Ammon's horn (tissue), 1 donor: Measurements from ENCODE around the gene BICC1.

Experiments used
- DNase-seq: peaks from one replicate; pipeline ENCODE4 v3.0.0-alpha.2; 2016; ENCODE audit warnings: low spot score

BICC1 gene

DNA sequence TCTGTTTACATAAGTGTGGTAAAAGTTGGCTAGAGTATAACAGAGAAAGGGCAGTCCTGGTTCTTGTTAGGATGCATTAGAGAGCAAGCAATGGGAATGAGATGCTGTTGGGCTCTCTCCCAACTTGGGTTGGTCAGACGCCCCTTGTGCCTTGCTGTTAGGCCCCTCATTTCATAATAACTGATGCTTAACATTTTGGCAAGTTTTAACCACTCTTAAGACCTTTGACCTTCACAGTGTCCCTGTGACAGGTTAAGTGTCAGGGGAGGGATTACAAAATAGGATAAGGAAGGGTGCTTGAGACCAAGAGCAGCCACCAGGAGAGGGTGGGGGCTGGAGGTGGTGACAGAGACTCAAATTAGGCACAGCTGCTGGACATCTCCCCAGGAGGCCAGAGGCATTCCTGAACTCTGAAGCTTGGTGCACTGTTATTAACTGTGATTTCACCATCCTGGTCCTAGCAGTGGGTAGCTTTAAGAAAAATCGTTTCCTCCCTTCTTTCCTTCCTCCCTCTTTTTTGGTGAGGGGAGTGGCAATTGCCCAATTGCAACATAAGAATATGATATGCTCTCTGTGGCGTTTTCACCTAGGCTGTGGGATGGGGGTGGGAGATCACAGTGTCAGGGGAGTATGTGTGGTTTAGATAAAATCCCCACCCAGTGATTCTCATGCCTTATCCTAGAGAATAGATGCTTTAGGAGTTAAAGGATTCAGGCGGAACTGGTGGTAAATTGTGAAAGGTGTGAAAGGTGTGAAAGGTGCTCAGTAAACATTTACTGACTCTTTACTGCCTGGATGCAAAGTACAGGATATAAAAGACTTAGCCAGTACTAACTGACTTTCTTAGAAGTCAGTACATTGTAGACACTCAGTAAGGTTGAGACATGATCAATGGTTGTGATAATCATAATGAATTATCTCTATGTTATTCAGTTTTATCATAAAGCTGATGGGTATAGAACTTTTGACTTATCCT is 270.5 kb downstream of the BICC1 start:
- no peak for DNase-seq

DNA sequence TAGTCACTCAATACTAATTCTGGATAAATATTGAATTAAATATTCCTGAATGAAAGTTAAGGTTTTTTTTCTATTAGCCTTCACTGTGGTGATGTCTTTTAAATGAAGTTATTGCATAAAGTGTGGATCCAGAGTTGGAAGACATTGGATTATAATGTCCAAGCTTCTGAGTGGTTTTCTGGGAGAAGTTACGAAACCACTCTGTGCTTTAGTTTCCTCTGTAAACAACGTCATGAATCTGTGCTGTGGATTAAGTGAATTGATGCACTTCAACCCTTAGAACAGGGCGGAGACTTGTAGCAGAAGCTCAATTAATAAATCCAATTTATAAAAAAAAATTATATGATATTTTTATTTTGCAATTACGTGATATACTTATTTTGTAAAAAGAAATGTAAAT is 271.7 kb downstream of the BICC1 start:
- no peak for DNase-seq

DNA sequence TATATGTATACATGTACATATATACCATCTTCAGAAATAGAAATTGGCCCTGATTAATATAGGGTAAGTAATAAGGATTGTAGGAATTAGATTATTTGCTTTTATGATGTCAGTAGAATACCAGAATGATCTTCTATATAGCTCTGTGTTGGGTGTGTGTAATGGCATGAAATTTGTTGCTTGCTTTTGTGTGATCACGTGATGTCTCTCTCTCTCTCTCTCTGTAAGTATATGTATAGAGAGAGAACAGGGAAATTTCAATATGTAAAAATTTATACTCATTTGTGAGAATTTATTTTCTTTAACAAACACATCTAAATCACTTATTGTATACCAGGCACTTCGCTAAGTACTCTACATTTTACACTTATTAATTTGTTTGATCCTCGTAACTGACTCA is 272.7 kb downstream of the BICC1 start:
- DNase-seq: no peak

DNA sequence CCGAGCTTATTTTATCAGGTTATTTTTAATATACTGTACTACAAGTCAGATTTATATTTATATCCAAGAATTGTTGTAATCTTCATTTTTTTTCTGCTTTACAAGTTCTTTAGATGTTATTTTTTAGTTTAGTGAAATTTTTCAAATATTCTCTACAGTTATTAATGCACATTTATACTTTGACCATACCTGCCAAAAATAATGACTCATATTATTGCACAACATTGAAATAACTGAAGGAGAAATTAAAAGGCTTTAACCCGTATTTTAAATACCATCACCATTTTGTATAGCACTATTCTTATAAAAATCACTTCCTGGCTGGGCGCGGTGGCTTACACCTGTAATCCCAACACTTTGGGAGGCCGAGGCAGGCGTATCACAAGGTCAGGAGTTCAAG is 278.5 kb downstream of the BICC1 start:
- no peak for DNase-seq

DNA sequence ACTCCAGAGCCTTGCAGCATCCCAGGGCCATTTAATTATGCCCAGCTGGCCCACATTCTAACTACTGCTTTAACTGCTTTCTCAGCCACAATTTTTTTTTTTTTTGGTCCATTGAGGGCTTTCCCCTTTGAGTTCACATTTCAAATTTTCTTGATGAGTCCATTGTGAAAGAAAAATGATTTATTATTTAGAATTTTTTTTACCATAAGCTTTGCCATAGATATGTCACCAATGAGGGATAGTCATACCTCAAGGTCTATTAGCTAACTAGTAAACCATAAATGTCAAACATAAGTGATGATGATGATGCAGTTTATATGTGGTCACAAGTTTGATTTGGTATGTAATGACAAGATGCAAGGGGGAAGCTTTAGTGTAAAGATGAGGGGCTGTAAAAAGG is 282.9 kb downstream of the BICC1 start:
- no peak for DNase-seq

DNA sequence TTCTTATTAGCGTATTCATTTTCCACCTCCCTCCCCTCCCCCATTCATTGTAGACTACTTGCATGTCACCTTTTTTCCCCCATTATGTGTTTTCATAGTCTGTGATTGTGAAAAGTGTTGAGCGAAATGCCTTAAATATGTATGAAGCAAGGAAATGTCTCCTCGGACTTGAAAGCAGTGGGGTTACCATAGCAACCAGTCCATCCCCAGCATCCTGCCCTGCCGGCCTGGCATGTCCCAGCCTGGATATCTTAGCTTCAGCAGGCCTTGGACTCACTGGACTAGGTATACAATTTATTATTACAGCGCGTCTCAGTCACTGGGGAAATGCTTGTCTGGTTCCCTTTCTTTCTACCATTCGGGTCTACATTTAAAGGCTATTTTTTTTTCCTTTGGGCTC is 283.6 kb downstream of the BICC1 start:
- peak; percentile 54 for DNase-seq

DNA sequence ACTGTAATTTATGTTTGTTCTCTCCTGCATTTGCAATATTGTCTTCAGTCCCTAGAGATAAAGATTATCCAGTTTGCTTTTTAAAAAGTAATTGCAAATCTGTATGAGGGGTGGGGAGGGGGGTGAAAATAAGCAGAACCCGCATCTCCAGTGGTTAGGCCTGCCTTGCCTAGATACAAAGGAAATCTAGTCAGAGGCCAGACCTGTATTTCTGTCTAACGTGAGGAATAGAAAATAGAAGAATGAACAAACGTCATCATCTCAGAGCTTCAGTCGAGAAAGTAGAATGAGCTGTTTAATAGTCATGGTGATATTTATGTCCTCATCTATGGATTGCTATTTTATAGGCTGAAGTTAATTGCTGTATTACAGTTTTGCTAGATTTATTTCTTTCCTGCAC is 284.2 kb downstream of the BICC1 start:
- DNase-seq: no peak

DNA sequence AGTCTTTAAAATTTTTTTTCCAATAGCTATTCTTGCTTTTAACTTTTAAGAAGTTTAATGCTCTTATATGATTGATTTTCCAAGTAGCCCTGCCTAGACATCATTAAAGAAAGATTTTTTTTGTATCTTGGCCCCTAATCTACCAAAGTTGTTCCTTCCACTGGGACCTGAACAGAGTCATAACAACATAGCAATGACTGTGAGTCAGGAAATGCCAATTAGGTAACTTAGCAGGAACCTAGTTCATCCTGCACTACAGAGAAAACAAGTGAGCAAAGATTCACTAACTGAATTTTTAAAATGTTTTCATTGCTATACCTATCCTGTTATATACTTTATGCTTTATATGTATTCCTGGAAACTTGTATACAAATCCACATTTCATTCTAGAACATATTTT is 284.7 kb downstream of the BICC1 start:
- DNase-seq: no peak

DNA sequence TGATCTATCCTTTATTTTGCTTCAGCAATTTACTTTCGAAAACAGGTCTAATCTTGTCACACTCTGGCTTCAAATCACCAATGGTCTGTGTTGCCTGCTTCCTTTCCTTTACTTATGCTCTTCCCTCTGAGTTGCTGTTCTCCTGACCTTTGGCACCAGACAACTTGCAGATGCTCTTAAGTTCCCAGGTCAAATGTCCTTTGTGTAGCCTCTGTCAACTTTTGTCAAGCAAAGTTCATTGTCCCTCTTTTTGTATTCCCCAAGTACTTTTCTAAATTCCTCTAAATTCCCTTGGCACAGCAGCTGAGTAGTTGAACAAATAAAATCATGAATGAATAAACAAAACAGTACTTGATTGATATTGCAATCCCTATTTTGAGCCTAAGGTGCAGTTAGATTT is 289.4 kb downstream of the BICC1 start:
- DNase-seq: no peak

DNA sequence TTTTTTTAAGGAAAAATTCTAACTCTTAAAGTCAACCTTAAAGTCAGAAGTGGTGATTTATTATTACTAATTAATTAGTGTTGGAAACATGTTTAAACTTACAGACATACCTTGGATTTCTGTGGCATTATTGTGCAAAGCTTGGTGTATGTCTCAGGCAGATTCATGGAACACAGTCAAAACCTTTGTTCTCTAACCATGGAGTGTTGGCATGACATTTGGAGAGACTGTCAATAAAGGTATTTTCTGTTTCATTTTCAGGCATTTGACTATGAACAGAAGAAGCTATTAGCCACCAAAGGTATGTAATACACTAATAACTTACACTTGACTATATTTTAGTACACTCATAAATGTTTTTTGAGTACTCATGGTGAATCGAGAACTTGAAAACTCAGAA is 293.7 kb downstream of the BICC1 start:
- DNase-seq: no peak

DNA sequence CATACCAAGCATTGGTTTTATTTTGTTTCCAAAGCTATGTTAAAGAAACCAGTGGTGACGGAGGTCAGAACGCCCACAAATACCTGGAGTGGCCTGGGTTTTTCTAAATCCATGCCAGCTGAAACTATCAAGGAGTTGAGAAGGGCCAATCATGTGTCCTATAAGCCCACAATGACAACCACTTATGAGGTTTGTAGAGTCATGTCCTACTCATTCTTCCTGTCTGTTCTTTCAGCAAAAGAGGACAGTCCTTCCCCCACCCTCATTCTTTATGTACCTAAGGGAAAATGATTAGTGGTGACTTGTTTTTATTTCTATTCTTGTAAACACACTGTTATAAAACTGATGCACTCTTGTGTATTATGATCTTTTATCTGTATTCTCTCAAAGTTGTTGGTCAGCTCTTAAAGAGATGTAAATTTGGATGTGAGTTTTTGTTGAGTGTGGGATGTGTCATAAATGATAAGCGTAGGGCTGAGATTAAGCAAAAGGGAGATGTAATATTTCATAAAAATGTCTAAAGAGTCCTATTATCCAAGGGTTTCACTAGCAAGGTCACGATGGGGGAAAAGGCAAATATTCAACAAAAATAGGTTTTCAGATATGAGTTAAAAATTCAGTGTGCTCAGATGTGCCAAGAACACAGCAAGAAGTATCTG is 294.4 kb downstream of the BICC1 start:
- no peak for DNase-seq

DNA sequence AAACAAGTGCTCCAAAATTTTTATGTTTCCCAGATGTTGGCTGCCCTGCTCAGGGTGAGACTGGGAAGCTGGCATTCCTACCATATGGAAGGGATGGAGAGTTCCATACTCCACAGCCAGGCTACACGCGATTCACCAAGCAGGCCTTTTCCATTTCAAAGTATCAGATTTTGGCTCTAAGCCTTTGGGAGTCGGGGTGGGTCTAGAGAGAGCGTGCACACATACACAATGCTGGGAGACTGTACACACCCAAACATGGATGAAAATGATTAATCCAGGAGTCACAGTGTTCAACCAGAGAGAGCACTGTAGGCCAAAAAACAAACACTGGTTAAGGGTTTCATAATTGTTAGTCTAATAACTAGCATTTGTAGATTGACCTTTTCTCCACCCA is 295.0 kb downstream of the BICC1 start:
- DNase-seq: no peak

DNA sequence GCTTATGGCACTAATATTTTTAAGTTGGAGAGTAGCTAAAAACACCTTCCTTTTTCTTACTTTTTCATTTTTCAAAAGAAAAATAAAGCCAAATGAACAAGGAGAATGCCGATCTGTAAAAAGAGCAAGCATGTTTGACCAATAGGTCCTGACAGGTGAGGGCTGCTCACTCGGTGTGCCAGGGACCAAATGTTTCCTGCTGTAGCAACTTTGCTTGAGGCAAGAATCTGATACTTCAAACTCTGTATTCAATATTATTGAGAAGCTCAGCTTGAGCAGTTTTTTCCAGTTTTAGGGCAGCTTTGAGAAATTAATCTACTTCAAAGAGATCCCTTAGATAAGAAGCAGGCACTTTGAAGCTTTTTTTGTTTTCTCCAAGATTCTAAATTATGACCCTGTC is 298.1 kb downstream of the BICC1 start:
- no peak for DNase-seq

DNA sequence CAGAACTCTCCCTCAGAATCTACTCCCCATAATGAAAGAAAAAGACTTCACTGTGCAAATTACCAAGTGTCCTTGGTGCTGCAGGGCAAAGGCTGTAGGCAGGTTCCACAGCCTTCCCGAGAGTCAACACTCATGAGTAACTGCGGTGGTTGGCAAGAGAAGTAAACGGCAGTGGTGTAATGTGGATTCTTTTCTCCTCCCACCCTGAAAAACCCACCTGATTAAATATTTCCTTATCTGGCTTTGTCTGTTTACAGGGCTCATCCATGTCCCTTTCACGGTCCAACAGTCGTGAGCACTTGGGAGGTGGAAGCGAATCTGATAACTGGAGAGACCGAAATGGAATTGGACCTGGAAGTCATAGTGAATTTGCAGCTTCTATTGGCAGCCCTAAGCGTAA is 300.9 kb downstream of the BICC1 start:
- no peak for DNase-seq

DNA sequence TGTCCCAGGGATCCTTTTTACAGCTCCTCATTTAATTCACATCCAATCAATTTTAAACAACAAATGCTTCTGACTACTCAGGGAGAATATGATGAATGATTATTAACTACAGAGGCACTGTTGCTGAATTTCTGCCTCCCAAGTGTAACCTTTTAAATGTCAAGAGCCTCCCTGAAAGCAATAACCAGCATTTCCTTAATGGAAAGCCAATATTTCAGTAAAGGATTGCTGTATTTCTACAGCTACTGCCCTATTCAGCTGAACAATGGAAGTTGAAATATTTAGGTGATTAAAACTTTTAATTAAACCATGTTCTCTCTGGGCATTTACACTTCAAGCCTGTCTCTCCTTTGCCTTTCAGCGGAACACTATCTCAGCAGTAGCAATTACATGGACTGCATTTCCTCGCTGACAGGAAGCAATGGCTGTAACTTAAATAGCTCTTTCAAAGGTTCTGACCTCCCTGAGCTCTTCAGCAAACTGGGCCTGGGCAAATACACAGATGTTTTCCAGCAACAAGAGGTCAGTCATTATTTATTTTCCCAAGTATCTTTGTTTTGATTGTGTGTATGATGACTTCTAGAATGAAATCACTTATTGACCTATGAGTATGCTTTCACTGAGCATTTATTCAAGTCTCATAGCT is 304.7 kb downstream of the BICC1 start:
- DNase-seq: no peak

DNA sequence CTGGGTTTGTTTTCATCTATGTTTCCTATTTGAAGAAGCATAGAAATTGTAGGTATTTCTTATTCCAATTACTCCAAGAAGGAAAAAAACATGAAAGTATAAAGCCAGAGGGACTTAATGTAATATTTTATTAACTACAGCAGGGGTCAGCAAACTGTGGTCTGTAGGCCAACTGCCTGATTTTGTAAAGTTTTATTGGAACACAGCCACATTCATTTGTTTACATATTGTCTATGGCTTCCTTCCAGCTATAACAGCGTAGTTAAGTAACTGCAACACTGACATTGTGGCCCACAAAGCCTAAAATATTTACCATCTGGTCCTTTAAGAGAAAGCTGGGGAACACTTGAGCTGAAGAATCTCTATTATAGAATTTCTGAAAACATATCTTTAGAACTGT is 306.2 kb downstream of the BICC1 start:
- DNase-seq: no peak

DNA sequence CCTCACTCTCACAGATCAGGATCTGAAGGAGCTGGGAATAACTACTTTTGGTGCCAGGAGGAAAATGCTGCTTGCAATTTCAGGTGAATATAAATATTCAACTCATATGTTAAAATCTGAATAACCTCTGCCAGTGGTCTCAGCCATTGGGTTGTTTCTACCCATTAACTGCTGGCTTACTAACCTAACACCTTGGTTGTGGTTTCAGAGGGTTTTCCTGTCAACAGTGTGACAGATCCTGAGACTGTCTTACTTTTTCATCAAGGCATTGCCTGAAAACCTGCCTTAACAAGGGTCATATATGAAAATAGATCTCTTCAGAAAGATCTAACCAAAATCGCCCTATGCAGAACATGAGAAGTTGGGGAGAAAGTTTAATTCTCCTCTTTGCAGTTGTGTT is 307.7 kb downstream of the BICC1 start:
- DNase-seq: no peak

DNA sequence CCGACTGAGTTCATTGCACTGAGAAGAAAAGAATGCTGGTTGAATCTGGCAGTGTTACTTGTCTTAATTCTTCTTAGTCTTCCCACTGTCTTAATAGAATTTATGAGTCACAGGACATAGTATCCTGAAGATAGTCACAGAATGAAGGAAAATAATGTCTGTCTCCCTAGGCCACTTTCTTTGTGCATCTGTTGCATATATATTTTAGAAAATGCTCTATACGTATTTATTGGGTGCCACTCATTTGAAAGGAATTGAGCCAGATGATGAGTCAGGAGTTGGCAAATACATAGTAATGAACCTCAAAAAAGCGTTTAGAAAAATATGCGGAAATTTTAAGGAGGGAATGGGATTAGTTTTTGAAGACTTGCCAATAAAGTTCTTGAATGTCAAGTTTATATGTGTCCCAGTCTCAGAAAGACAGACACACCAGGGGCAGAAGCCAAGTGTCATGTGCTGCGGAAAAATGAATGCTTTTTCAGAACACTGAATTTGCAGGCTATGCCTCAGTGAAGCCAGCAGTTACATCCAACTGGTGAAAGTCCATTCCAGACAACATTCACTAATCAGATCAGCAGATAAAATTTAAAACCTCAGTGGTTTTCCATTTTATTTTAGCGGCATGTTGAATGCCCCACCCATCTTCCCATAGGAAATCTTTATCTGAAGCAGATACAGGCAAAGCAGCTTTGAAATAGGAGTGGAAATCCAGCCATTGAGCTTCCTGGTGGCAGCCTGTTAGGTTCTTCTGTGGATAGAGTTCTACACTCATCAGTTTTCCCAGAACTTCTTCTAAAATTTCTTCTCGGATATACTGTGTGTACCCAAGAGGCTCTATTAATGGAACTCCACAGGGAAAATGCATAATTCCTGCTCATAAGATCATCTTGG is 308.4 kb downstream of the BICC1 start:
- no peak for DNase-seq

DNA sequence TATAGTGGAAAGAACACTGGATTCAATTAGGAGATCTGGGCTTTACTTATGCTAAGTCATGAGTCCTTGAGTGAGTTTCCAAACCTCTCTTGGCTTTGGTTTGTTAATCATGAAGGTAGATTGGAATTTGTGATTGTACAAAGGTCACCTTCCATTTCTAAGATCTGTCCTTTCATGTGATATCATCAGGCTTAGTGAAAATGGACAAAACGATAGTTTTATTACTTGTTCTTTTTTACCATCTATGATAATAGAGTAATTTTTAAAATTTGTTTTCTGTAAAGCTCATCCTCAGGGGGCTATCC is 309.0 kb downstream of the BICC1 start:
- no peak for DNase-seq

DNA sequence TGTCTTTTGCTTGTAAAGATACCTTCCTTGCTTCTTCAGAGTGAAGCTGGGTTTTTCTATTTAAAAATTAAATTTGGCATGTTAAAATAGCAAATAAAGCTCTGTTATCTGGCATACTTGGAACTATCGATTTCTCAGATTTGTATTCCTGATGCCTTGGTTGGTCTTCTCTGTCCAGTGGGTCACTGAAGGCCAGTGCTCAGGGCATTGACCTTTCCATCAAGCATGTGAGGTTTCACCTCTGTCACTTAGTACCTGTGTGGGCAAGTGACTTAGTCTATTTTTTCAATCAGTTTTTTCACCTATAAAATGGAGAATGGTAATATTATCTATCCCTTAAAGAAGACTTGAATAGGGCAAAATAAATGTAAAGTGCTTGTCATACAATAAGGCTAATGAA is 311.3 kb downstream of the BICC1 start:
- no peak for DNase-seq

DNA sequence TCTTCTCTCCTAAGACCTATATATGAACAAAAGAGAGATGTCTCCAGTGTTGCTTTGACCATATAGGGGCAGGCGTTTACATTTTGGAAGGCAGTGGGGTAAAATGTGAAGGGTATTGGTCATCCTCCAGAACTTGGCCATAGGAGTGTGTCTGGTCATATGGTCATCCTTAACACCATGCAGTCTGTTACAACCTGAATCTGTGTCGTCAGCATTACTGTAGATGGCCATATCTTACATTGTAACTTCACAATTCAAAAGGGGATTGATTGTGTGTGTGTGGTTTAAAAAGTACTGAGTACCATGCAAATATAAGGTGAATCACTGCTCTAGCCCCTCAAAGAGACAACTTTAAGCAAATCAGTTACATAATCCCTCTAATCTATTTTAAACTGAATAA is 311.7 kb downstream of the BICC1 start:
- no peak for DNase-seq

DNA sequence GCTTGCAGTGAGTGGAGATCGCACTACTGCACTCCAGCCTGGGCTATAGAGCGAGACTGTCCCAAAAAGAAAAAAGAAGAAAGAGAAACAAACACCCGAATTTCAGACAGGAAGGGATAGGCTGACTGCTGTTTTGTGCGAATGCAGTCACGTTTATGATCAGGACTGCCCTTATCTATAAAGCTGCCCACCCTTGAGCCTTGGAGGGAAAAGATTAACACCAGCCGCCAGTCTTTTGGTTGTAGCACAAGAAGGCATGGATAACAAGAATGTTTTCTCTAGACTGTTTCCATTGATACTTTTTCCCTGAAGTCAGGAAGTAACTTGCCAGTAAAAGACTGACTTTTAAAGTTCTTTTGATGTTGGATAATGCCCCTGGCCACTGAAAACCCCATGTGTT is 314.0 kb downstream of the BICC1 start:
- DNase-seq: no peak
